Measurements from ENCODE around the gene ARMH3.

- TF ChIP-seq CTCF (conservative IDR thresholded peaks at IDR 0.05 in 1 of 2, IDR thresholded peaks at IDR 0.05 in 1 of 2; ENCODE audit: extremely low read depth in 1 of 2, insufficient read depth in 1 of 2, low read depth in 1 of 2, low read length in 2 of 2) (no peak), EZH2 (IDR thresholded peaks at IDR 0.05; ENCODE audit: borderline replicate concordance, low read length) (no peak)
These were observed 122.0 kb downstream of the ARMH3 start for GRCh38 chr10:101933976-101934375.

Measured in mammary epithelial cell (primary cell).